Natural killer cell treated with Interleukin-12 subunit alpha and Interleukin-12 subunit beta and Interleukin-15 and Interleukin-18, amount 100 ng/mL, for 72 hours (primary cell): ENCODE measurements around the gene ZNRF2. TPM values are rescaled to one million over a fixed set of nuclear protein-coding genes. Genes with fewer than 3 reads are reported as not detected.

ENCODE experiments used
- ATAC-seq, 2 donors: fragments of 150-1000 bp; cut with Tn5 transposase in 1 of 2; sonication (Bioruptor Pico), chemical (Tn5 transposase) in 1 of 2; 2 replicates each; pipeline ENCODE4 v1.10.0; 2021
- DNase-seq: peaks from one replicate; pipeline ENCODE4 v3.0.0; 2022; ENCODE audit warnings: low spot score
- H3K27ac Mint-ChIP-seq, 2 donors: 1 replicate in 1 of 2; 2 replicates in 1 of 2; pipeline ENCODE4 v1.8.0; 2022; ENCODE audit warnings: mixed read lengths in 2 of 2, mild to moderate bottlenecking in 1 of 2, moderate library complexity in 1 of 2
- H3K27me3 Mint-ChIP-seq, 2 donors: 1 replicate in 1 of 2; 2 replicates in 1 of 2; pipeline ENCODE4 v1.8.0; 2022; ENCODE audit warnings: mixed read lengths in 2 of 2
- H3K36me3 Mint-ChIP-seq: one replicate; pipeline ENCODE4 v1.8.0; 2022; ENCODE audit warnings: mixed read lengths
- H3K4me1 Mint-ChIP-seq, 2 donors: 1 replicate in 1 of 2; 2 replicates in 1 of 2; pipeline ENCODE4 v1.8.0; 2022; ENCODE audit warnings: low read depth in 2 of 2, mixed read lengths in 2 of 2, mild to moderate bottlenecking in 1 of 2
- H3K4me3 Mint-ChIP-seq: one replicate; pipeline ENCODE4 v1.8.0; 2022; ENCODE audit warnings: mixed read lengths
- H3K9me3 Mint-ChIP-seq: 2 replicates; pipeline ENCODE4 v1.8.0; 2022; ENCODE audit warnings: mixed read lengths
- total RNA-seq, 2 donors: library from RNA; stranded (reverse); gene quantifications; one replicate each; pipeline ENCODE4 v1.2.3, GENCODE V29; 2022

The ZNRF2 gene
- total RNA-seq, 2 donors from 2014 or later = 10.4 to 12.3 TPM

DNA sequence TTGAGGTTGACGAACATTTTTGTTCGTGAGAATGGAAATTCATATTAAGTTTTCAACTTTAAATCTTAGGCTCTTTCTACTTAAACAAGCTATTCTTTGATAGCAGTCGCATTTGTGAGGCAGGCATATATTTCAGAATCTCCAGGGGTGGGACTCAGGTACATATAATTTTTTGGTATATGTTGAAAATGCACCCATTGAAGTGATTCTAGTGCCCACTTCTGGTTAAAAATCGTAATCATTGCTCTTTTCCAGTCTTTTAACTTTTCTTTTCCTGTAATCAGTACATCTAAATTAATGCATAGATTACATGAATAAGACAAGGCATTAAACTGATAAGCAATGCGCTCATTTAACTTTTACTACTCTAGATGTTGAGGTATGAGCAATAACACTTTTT is 67.8 kb downstream of the ZNRF2 start:
- H3K4me1 Mint-ChIP-seq = peaks cover 27 to 32% of the 10 kb centered on the region in 2 donors
- ATAC-seq = no peak
- no peak overlapping the region for H3K4me3 Mint-ChIP-seq
- peak overlapping the region; percentile 50 to 63 for H3K27ac Mint-ChIP-seq
- no peaks in the 10 kb centered on the region for H3K36me3 Mint-ChIP-seq
- no peaks in the 10 kb centered on the region for H3K9me3 Mint-ChIP-seq
- no peaks in the 10 kb centered on the region for H3K27me3 Mint-ChIP-seq
- no peak for DNase-seq

GRCh38 chr7:30353532-30353931 is 69.1 kb downstream of the ZNRF2 start:
- DNase-seq (no peak), ATAC-seq (no peak)
- H3K36me3 Mint-ChIP-seq = no peaks in the 10 kb centered on the region
- H3K9me3 Mint-ChIP-seq = no peaks in the 10 kb centered on the region
- no peaks in the 10 kb centered on the region for H3K27me3 Mint-ChIP-seq
- H3K4me3 Mint-ChIP-seq = no peak overlapping the region
- H3K27ac Mint-ChIP-seq = no peak overlapping the region
- peaks cover 13 to 22% of the 10 kb centered on the region in 2 donors for H3K4me1 Mint-ChIP-seq

DNA sequence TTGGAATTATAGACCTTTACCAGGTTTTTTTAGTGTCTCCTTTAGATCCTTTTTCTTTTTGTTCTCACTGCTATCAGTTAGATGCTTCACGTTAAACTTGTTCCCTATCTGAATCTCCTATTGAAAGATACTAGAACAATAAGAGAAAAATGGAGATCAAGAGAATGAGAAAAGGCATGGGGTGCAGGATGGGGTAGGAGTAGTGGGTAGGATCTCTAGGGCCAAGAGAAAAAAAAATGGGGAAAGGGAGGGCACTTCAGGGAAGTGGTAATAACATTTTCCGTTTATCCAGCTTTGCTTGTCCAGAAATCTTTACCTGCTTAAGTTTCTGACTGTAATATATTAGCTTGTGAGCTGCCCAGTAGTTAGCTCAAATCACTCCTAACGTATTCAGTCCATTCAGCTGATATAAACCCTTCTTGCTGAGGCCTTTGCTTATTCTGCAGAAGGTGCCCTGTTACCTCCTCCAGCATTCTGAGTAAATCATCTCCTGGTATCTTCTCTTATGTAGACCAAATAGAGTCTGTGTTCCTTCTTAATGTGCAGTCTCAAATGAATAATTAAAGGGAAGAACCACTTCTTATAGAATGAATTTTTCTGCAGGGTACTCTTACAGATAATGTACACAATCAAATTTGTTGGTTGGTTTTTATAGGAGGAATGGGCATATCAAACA is 69.7 kb downstream of the ZNRF2 start:
- H3K9me3 Mint-ChIP-seq = no peaks in the 10 kb centered on the region
- no peak overlapping the region for H3K27ac Mint-ChIP-seq
- ATAC-seq (no peak), DNase-seq (no peak)
- no peaks in the 10 kb centered on the region for H3K36me3 Mint-ChIP-seq
- no peak overlapping the region for H3K4me3 Mint-ChIP-seq
- H3K4me1 Mint-ChIP-seq = peaks cover 10 to 18% of the 10 kb centered on the region in 2 donors
- H3K27me3 Mint-ChIP-seq = no peaks in the 10 kb centered on the region

- no peak overlapping the region for H3K4me3 Mint-ChIP-seq
- no peaks in the 10 kb centered on the region for H3K9me3 Mint-ChIP-seq
- ATAC-seq = no peak
- no peaks in the 10 kb centered on the region for H3K36me3 Mint-ChIP-seq
- H3K4me1 Mint-ChIP-seq = peaks cover 10 to 16% of the 10 kb centered on the region in 2 donors
- no peaks in the 10 kb centered on the region for H3K27me3 Mint-ChIP-seq
- H3K27ac Mint-ChIP-seq = no peak overlapping the region
- DNase-seq = no peak
Observed at GRCh38 chr7:30354791-30355190, 70.4 kb downstream of the ZNRF2 start.

GRCh38 chr7:30359957-30360356 is 75.6 kb downstream of the ZNRF2 start:
- Mint-ChIP-seq H3K36me3 (no peaks in the 10 kb centered on the region), H3K4me1 (peaks cover 4 to 6% of the 10 kb centered on the region in 2 donors), H3K27ac (no peak overlapping the region), H3K4me3 (no peak overlapping the region), H3K27me3 (no peaks in the 10 kb centered on the region), H3K9me3 (no peaks in the 10 kb centered on the region)
- DNase-seq = no peak
- no peak for ATAC-seq

- H3K9me3 Mint-ChIP-seq = no peaks in the 10 kb centered on the region
- H3K4me3 Mint-ChIP-seq = no peak overlapping the region
- peaks cover 0 to 4% of the 10 kb centered on the region in 2 donors for H3K4me1 Mint-ChIP-seq
- no peak overlapping the region for H3K27ac Mint-ChIP-seq
- ATAC-seq (no peak), DNase-seq (no peak)
- no peaks in the 10 kb centered on the region for H3K36me3 Mint-ChIP-seq
- H3K27me3 Mint-ChIP-seq = no peaks in the 10 kb centered on the region
Observed at GRCh38 chr7:30363778-30364563, 79.6 kb downstream of the ZNRF2 start.

DNA sequence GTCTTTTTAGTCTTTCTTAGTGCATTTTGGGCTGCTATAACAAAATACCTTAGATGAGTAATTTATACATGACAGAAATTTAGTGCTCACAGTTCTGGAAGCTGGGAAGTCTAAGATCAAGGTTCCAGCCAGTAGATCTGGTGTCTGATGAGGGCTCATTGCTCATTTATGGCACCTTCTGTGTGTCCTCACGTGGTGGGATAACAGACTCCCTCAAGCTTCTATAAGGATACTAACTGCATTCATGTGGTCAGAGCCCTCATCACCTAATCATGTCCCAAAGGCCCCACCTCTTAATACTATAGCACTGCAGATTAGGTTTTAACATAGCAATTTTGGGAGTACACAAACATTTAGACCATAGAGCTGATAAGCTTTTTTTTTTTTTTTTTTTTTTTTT is 80.4 kb downstream of the ZNRF2 start:
- ATAC-seq = no peak
- no peak for DNase-seq
- Mint-ChIP-seq H3K4me1 (peaks cover 0 to 4% of the 10 kb centered on the region in 2 donors), H3K36me3 (no peaks in the 10 kb centered on the region), H3K27me3 (no peaks in the 10 kb centered on the region), H3K27ac (no peak overlapping the region), H3K4me3 (no peak overlapping the region), H3K9me3 (no peaks in the 10 kb centered on the region)

DNA sequence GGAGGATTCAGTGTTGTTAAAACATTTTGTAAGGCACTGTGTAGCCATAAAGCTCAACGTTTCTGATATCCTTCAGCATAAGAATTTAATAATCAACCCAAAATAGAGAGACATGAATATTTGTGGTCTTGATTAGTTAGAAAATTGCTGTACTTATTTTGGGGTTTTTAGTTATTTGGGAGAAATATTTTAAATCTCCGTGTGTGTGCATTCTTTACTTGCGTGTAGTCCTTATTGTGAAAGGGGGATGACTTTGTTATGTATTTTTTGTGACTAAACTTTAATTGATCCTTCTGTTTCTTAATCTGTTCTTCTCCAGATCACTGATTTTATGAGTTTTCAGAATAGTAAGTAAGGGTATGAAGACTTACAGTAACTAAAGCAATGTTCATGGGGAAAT is 81.2 kb downstream of the ZNRF2 start:
- Mint-ChIP-seq H3K27ac (no peak overlapping the region), H3K4me1 (peaks cover 0 to 4% of the 10 kb centered on the region in 2 donors), H3K4me3 (no peak overlapping the region), H3K9me3 (no peaks in the 10 kb centered on the region), H3K27me3 (no peaks in the 10 kb centered on the region), H3K36me3 (no peaks in the 10 kb centered on the region)
- DNase-seq = no peak
- ATAC-seq = no peak

GRCh38 chr7:30366606-30367005 is 82.2 kb downstream of the ZNRF2 start:
- Mint-ChIP-seq H3K27me3 (no peaks in the 10 kb centered on the region), H3K4me3 (no peak overlapping the region), H3K36me3 (no peaks in the 10 kb centered on the region), H3K4me1 (peaks cover 0 to 4% of the 10 kb centered on the region in 2 donors), H3K27ac (no peak overlapping the region), H3K9me3 (no peaks in the 10 kb centered on the region)
- no peak for ATAC-seq
- no peak for DNase-seq

DNA sequence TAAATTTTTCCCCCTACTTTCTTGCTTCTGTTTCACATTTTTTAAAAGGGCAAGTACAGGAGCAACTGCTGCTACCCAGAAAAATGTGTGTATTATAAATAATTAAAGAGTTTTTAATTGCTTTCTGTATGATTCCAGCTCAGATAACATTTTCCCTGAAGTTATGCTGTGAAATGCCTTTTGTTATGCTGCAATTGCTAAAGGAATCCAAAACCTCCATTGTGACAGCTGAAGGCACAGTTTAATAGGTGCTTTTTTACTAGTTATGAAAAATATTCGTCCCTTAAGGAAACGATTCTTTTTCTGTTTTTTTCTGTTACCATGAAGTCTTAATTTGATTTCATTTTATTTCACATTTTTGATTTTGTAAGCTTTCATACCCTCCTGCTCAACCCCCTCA is 83.2 kb downstream of the ZNRF2 start:
- Mint-ChIP-seq H3K27ac (no peak overlapping the region), H3K36me3 (no peaks in the 10 kb centered on the region), H3K27me3 (no peaks in the 10 kb centered on the region), H3K4me3 (no peak overlapping the region), H3K4me1 (peaks cover 0 to 4% of the 10 kb centered on the region in 2 donors), H3K9me3 (no peaks in the 10 kb centered on the region)
- no peak for DNase-seq
- ATAC-seq = no peak

GRCh38 chr7:30369879-30370278 is 85.5 kb downstream of the ZNRF2 start:
- Mint-ChIP-seq H3K27ac (no peak overlapping the region), H3K36me3 (no peaks in the 10 kb centered on the region), H3K4me1 (peaks cover 0 to 3% of the 10 kb centered on the region in 2 donors), H3K27me3 (no peaks in the 10 kb centered on the region), H3K4me3 (no peak overlapping the region), H3K9me3 (no peaks in the 10 kb centered on the region)
- ATAC-seq (no peak), DNase-seq (no peak)

GRCh38 chr7:30371321-30371720 is 86.9 kb downstream of the ZNRF2 start:
- ATAC-seq (no peak), DNase-seq (no peak)
- H3K36me3 Mint-ChIP-seq = no peaks in the 10 kb centered on the region
- peaks cover 0 to 3% of the 10 kb centered on the region in 2 donors for H3K4me1 Mint-ChIP-seq
- no peak overlapping the region for H3K27ac Mint-ChIP-seq
- no peaks in the 10 kb centered on the region for H3K27me3 Mint-ChIP-seq
- no peak overlapping the region for H3K4me3 Mint-ChIP-seq
- no peaks in the 10 kb centered on the region for H3K9me3 Mint-ChIP-seq

GRCh38 chr7:30378275-30378674 is 93.9 kb downstream of the ZNRF2 start:
- Mint-ChIP-seq H3K4me3 (no peak overlapping the region), H3K27ac (no peak overlapping the region), H3K4me1 (peaks cover 0 to 2% of the 10 kb centered on the region in 2 donors), H3K9me3 (no peaks in the 10 kb centered on the region), H3K27me3 (no peaks in the 10 kb centered on the region), H3K36me3 (peaks cover 11% of the 10 kb centered on the region)
- DNase-seq (no peak), ATAC-seq (no peak)

- Mint-ChIP-seq H3K9me3 (no peaks in the 10 kb centered on the region), H3K36me3 (peaks cover 11% of the 10 kb centered on the region), H3K4me3 (no peak overlapping the region), H3K4me1 (no peaks in the 10 kb centered on the region), H3K27me3 (no peaks in the 10 kb centered on the region), H3K27ac (no peak overlapping the region)
- DNase-seq = no peak
- no peak for ATAC-seq
Observed at GRCh38 chr7:30379131-30379530, 94.7 kb downstream of the ZNRF2 start.
